HepG2 (cell line): ENCODE results near the gene TMEM125. TPM values are rescaled to one million over a fixed set of nuclear protein-coding genes. Genes with fewer than 3 reads are reported as not detected.
A peak's percentile ranks its signal among the peaks of the same experiment; 100 is the strongest.

ENCODE experiments used
- ATAC-seq: fragments of 200-7000 bp; cut with Tn5 transposase; 3 replicates; pipeline ENCODE4 v1.9.1; 2020; ENCODE audit warnings: mild to moderate bottlenecking, moderate library complexity
- BruUV-seq: library from RNA; stranded (reverse); fragments of 400-500 nt; replicated peaks from 2 replicates; lab custom pipeline; 2021; lab: Mats Ljungman, UMichigan
- CTCF ChIA-PET: fragments of 300-600 bp; formaldehyde crosslinking; extraction: SDS; loops from one replicate; lab custom pipeline; 2021; ENCODE audit warnings: low total read pairs, inconsistent platforms, low intra/inter-chr PET ratio; lab: Yijun Ruan, JAX
- POLR2A ChIA-PET: fragments of 350-600 bp; sonication (Branson Sonifier 250); formaldehyde crosslinking; loops from one replicate; lab custom pipeline; 2020; ENCODE audit warnings: antibody characterized with exemption, inconsistent platforms; lab: Yijun Ruan, JAX
- DNase-seq: peaks from one replicate; pipeline ENCODE4 v3.0.0-alpha.2; 2015; ENCODE audit warnings: low spot score
- FAIRE-seq: peaks from 3 replicates; lab custom pipeline; 2011; peaks lifted over from hg19 to GRCh38; lab: Jason Lieb, UNC
- H2AFZ ChIP-seq: one replicate; pipeline ENCODE4 v1.6.1; 2011; ENCODE audit warnings: low read length, inconsistent platforms
- H3K27ac ChIP-seq: fragments of 300-600 bp; 3 replicates; pipeline ENCODE4 v1.8.0; 2011; ENCODE audit warnings: mixed run types, mild to moderate bottlenecking, mixed read lengths, low read length, inconsistent platforms; ENCODE audit not compliant: insufficient read depth; ENCODE audit errors: extremely low read length
- H3K27me3 ChIP-seq, 2 experiments: fragments of 200-600 bp in 1 of 2; 2 replicates in 1 of 2; 3 replicates in 1 of 2; pipeline versions ENCODE4 v1.6.0 to v1.8.0; 2011; ENCODE audit warnings: low read length in 2 of 2, mild to moderate bottlenecking in 2 of 2, moderate library complexity in 2 of 2, inconsistent platforms in 1 of 2; ENCODE audit not compliant: insufficient read depth in 2 of 2, control insufficient read depth in 1 of 2
- H3K36me3 ChIP-seq, 2 experiments: fragments of 200-600 bp in 1 of 2; replicated peaks in 1 of 2; 2 replicates in 1 of 2; 3 replicates in 1 of 2; pipeline versions ENCODE4 v1.5.1 to v1.8.0; 2011; ENCODE audit warnings: low read length in 2 of 2, inconsistent platforms in 1 of 2; ENCODE audit not compliant: insufficient read depth in 2 of 2, control insufficient read depth in 1 of 2
- H3K4me1 ChIP-seq: 2 replicates; pipeline ENCODE4 v1.5.1; 2012; ENCODE audit warnings: low read length, inconsistent platforms; ENCODE audit not compliant: insufficient read depth
- H3K4me2 ChIP-seq: 2 replicates; pipeline ENCODE4 v1.6.0; 2011; ENCODE audit warnings: low read depth, low read length, inconsistent platforms
- H3K4me3 ChIP-seq, 3 experiments: fragments of 200-600 bp in 1 of 3; sonication (generic), shearing (Covaris generic) in 1 of 3; replicated peaks in 1 of 3; 2 replicates each; pipeline ENCODE4 v1.5.1; 2011 to 2016; ENCODE audit warnings: low read length in 3 of 3, inconsistent platforms in 2 of 3, low read depth in 2 of 3, mild to moderate bottlenecking in 2 of 3, control low read depth in 1 of 3, mixed read lengths in 1 of 3; ENCODE audit not compliant: insufficient read depth in 1 of 3
- H3K79me2 ChIP-seq: one replicate; pipeline ENCODE4 v1.6.1; 2011; ENCODE audit warnings: low read length, inconsistent platforms; ENCODE audit not compliant: insufficient read depth
- H3K9ac ChIP-seq: 2 replicates; pipeline ENCODE4 v1.6.0; 2011; ENCODE audit warnings: mild to moderate bottlenecking, low read depth, low read length, inconsistent platforms; ENCODE audit not compliant: insufficient read depth
- H3K9me3 ChIP-seq: 2 replicates; pipeline ENCODE4 v1.5.1; 2012; ENCODE audit warnings: mild to moderate bottlenecking, low read length
- H4K20me1 ChIP-seq: 2 replicates; pipeline ENCODE4 v1.6.0; 2011; ENCODE audit warnings: inconsistent platforms, mild to moderate bottlenecking, low read length, moderate library complexity; ENCODE audit not compliant: insufficient read depth
- EP300 ChIP-seq, 3 experiments: sonication (generic) in 1 of 3; formaldehyde crosslinking in 1 of 3; IDR thresholded peaks; 2 replicates each; pipeline versions ENCODE4 v1.5.1 to v1.6.1; 2011 to 2020; ENCODE audit warnings: low read depth in 2 of 3, low read length in 2 of 3, borderline replicate concordance in 1 of 3, improper control_type of control experiment in 1 of 3, mild to moderate bottlenecking in 1 of 3, missing genetic modification reagents in 1 of 3, moderate library complexity in 1 of 3
- FOSL1 ChIP-seq: sonication (generic); formaldehyde crosslinking; IDR thresholded peaks from 2 replicates; pipeline ENCODE4 v1.9.0; 2021; ENCODE audit warnings: missing genetic modification reagents, borderline replicate concordance
- FOXA1 ChIP-seq, 2 experiments: fragments of 450-650 bp in 1 of 2; sonication (generic) in 1 of 2; formaldehyde crosslinking in 1 of 2; IDR thresholded peaks; 2 replicates each; pipeline versions ENCODE4 v1.4.0 to v1.6.1; 2016 to 2020; ENCODE audit warnings: missing genetic modification reagents in 1 of 2
- FOXA3 ChIP-seq: IDR thresholded peaks from 2 replicates; pipeline ENCODE4 v1.6.1; 2016; ENCODE audit warnings: missing genetic modification reagents, missing compliant biosample characterization
- HINFP ChIP-seq: sonication (generic); formaldehyde crosslinking; IDR thresholded peaks from 2 replicates; pipeline ENCODE4 v1.4.0; 2020; ENCODE audit warnings: low read depth, mild to moderate bottlenecking, missing genetic modification reagents
- ISL2 ChIP-seq: sonication (generic); formaldehyde crosslinking; IDR thresholded peaks from 2 replicates; pipeline ENCODE4 v1.5.0; 2020; ENCODE audit warnings: missing genetic modification reagents
- JUNB ChIP-seq: sonication (generic); formaldehyde crosslinking; IDR thresholded peaks from 2 replicates; pipeline ENCODE4 v1.8.0; 2022; ENCODE audit warnings: missing genetic modification reagents, mild to moderate bottlenecking, borderline replicate concordance
- MEIS1 ChIP-seq: sonication (generic); formaldehyde crosslinking; IDR thresholded peaks from 2 replicates; pipeline ENCODE4 v1.9.0; 2021; ENCODE audit warnings: mild to moderate bottlenecking, missing genetic modification reagents, moderate library complexity, borderline replicate concordance
- NCOA2 ChIP-seq: sonication (generic); formaldehyde crosslinking; IDR thresholded peaks from 2 replicates; pipeline ENCODE4 v1.8.0; 2022; ENCODE audit warnings: inconsistent platforms
- PRPF4 ChIP-seq: fragments of 200-400 bp; formaldehyde crosslinking; IDR thresholded peaks from 2 replicates; pipeline ENCODE4 v1.6.1; 2016; ENCODE audit warnings: low read length, low read depth; ENCODE audit not compliant: poor library complexity, severe bottlenecking
- RARA ChIP-seq: IDR thresholded peaks from 2 replicates; pipeline ENCODE4 v1.6.1; 2016; ENCODE audit warnings: missing genetic modification reagents, missing compliant biosample characterization
- RXRB ChIP-seq: IDR thresholded peaks from 2 replicates; pipeline ENCODE4 v1.6.1; 2016; ENCODE audit warnings: borderline replicate concordance, missing genetic modification reagents, missing compliant biosample characterization
- SMARCC2 ChIP-seq: fragments of 450-650 bp; IDR thresholded peaks from 2 replicates; pipeline ENCODE4 v1.6.1; 2017; ENCODE audit warnings: antibody characterized with exemption, mild to moderate bottlenecking
- SMARCE1 ChIP-seq: fragments of 450-650 bp; IDR thresholded peaks from 2 replicates; pipeline ENCODE4 v1.6.1; 2017; ENCODE audit warnings: borderline replicate concordance
- THAP11 ChIP-seq: IDR thresholded peaks from 2 replicates; pipeline ENCODE4 v1.6.1; 2016; ENCODE audit warnings: missing biosample characterization, missing genetic modification reagents
- ZBTB2 ChIP-seq: sonication (generic); formaldehyde crosslinking; IDR thresholded peaks from 2 replicates; pipeline ENCODE4 v1.8.0; 2022; ENCODE audit warnings: low read depth, missing genetic modification reagents
- ZBTB25 ChIP-seq: IDR thresholded peaks from 2 replicates; pipeline ENCODE4 v1.6.1; 2018; ENCODE audit warnings: missing genetic modification reagents
- ZZZ3 ChIP-seq: sonication (generic); formaldehyde crosslinking; IDR thresholded peaks from 2 replicates; pipeline ENCODE4 v1.4.0; 2020; ENCODE audit warnings: missing genetic modification reagents, mild to moderate bottlenecking, borderline replicate concordance
- WGBS: methylation state at CpG from one replicate; pipeline ENCODE4 v1.1.6; 2017; ENCODE audit warnings: low lambda C conversion rate; 5-methylcytosine and 5-hydroxymethylcytosine counted together
- in situ Hi-C: cut with HindIII; loops from 2 replicates; pipeline ENCODE4 v1.10.0; 2017; ENCODE audit warnings: low pct_unique_long_range_greater_than_20kb; ENCODE audit not compliant: extremely low pct_ligation_motif_present
- intact Hi-C: fragments of 100-400 bp; cut with micrococcal nuclease; formaldehyde crosslinking; loops from one replicate; pipeline ENCODE4 v1.10.0; 2022; ENCODE audit not compliant: unreplicated experiment
- polyA plus RNA-seq, 8 experiments: library from polyadenylated mRNA; depleted of rRNA in 3 of 8; stranded (reverse) in 7 of 8; unstranded in 1 of 8; fragments of >200 nt; fragmentation: Illumina TruSeq in 4 of 8; extraction: Trizol in 4 of 8; gene quantifications; 2 replicates each; pipeline versions ENCODE4 v1.2.1 to v1.2.3, GENCODE V29; 2011 to 2016; ENCODE audit warnings: low read depth in 4 of 8, missing spikeins in 1 of 8, mixed read lengths in 1 of 8; ENCODE audit not compliant: insufficient read depth in 1 of 8
- total RNA-seq, 5 experiments: library from RNA; depleted of rRNA; stranded (reverse); fragments of >200 nt; fragmentation: Illumina TruSeq; extraction: Trizol; gene quantifications; 2 replicates each; pipeline ENCODE4 v1.2.3, GENCODE V29; 2016; ENCODE audit warnings: low read depth in 1 of 5

The TMEM125 gene
- total and polyA plus RNA-seq, 2 of the 13 experiments (the other 11 are each of a cell fraction or from before 2014, with no cell fraction given) = 0.03 TPM; not detected in 1

GRCh38 chr1:43246466-43247213 is 23.1 kb upstream of the TMEM125 start:
- DNase-seq (no peak), FAIRE-seq (no peak), ATAC-seq (peak; percentile 34; the same call in 1 of the 3 replicates)
- BruUV-seq = no TSS peak
- Histone ChIP-seq H3K4me2 (no peak overlapping the region), H2AFZ (no peak overlapping the region), H3K79me2 (no peaks in the 10 kb centered on the region), H3K9ac (no peak overlapping the region), H4K20me1 (no peaks in the 10 kb centered on the region), H3K4me1 (peaks cover 13% of the 10 kb centered on the region; the same call in 1 of the 2 replicates), H3K27me3 (peaks cover 0 to 10% of the 10 kb centered on the region in 2 experiments; a peak in 3 of 5 replicates), H3K36me3 (no peaks in the 10 kb centered on the region), H3K9me3 (peaks cover 28% of the 10 kb centered on the region), H3K4me3 (no peak overlapping the region), H3K27ac (no peak overlapping the region)
- intact Hi-C loops (no loop called here), in situ Hi-C loops (no loop called here)
- POLR2A ChIA-PET = no interaction called here
- CTCF ChIA-PET = no interaction called here
- WGBS = 49% methylated on average over 4 of the region's 4 CpGs
- TF ChIP-seq FOSL1 = peak; percentile 73; the same call in 1 of the 2 replicates
- TF ChIP-seq SMARCC2 = peak; percentile 65; the same call in 1 of the 2 replicates
- TF ChIP-seq ISL2 = 0 out of 2 replicates have a peak, but pooled peaks have one; percentile 29
- TF ChIP-seq THAP11 = peak; percentile 25; the same call in 1 of the 2 replicates
- TF ChIP-seq ZZZ3 = no peak
- no peak for TF ChIP-seq MEIS1 (CRISPR knock-in tag)
- no peak for TF ChIP-seq ZBTB2 (CRISPR knock-in tag)
- peak; percentile 72 for TF ChIP-seq FOXA3 (CRISPR knock-in tag)
- peak; percentile 66; the same call in 1 of the 2 replicates for TF ChIP-seq JUNB (CRISPR knock-in tag)
- TF ChIP-seq EP300 (IDR thresholded peaks at IDR 0.05; ENCODE audit: low read depth in 2 of 2, low read length in 2 of 2) = peak in 1 of 2 experiments; percentile 50; a peak in 2 of 4 replicates
- TF ChIP-seq EP300 (CRISPR knock-in tag; IDR thresholded peaks at IDR 0.05; ENCODE audit: borderline replicate concordance) = no peak
- TF ChIP-seq FOXA1 (IDR thresholded peaks at IDR 0.05) = peak; percentile 78
- 0 out of 2 replicates have a peak, but pooled peaks have one; percentile 20 for TF ChIP-seq FOXA1 (CRISPR knock-in tag; IDR thresholded peaks at IDR 0.05)
- TF ChIP-seq RARA (CRISPR knock-in tag) = peak; percentile 58; the same call in 1 of the 2 replicates
- TF ChIP-seq PRPF4 = no peak
- peak; percentile 24; the same call in 1 of the 2 replicates for TF ChIP-seq RXRB (CRISPR knock-in tag)
- 0 out of 2 replicates have a peak, but pooled peaks have one; percentile 25 for TF ChIP-seq SMARCE1
- 0 out of 2 replicates have a peak, but pooled peaks have one; percentile 31 for TF ChIP-seq NCOA2 (CRISPR knock-in tag)
- no peak for TF ChIP-seq HINFP
- TF ChIP-seq ZBTB25 = no peak
